Dermis blood vessel endothelial cell (primary cell): ENCODE measurements around the gene SPDYE3. TPM values are rescaled to one million over a fixed set of nuclear protein-coding genes. Genes with fewer than 3 reads are reported as not detected.
"Not testable (repeated sequence)": the region's sequence is repeated elsewhere in the genome, so short reads cannot be mapped to it uniquely, and the experiment has no call there.

Experiments used
- DNase-seq: peaks from one replicate; pipeline ENCODE4 v3.0.0; 2010
- total RNA-seq: library from RNA; depleted of rRNA; stranded (reverse); fragments of >200 nt; gene quantifications from 2 replicates; pipeline ENCODE4 v1.2.3, GENCODE V29; 2014

Gene SPDYE3, protein sequence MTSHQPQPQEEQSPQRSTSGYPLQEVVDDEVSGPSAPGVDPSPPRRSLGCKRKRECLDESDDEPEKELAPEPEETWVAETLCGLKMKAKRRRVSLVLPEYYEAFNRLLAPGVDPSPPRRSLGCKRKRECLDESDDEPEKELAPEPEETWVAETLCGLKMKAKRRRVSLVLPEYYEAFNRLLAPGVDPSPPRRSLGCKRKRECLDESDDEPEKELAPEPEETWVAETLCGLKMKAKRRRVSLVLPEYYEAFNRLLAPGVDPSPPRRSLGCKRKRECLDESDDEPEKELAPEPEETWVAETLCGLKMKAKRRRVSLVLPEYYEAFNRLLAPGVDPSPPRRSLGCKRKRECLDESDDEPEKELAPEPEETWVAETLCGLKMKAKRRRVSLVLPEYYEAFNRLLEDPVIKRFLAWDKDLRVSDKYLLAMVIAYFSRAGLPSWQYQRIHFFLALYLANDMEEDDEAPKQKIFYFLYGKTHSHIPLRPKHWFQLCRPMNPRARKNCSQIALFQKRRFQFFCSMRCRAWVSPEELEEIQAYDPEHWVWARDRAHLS
- not detected in 2 replicates for total RNA-seq

DNA sequence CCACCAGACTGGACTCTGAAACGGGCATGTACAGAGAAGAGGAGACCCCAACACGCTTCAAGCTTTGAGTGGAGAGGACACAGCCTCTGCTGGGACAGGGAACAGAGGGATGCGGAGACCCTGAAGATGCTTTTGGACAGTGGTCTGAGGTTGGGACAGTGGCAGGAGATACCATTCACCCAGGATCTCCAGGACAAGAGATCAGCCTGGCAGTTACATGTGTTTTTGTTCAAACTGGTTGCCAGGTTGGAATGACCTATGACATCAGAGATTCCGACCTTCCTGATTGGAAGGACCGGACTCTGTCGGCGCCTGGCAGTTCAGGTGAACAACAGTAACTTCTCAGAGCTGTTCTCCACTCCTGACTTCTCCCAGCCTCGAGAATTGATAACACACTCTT, at the start of gene SPDYE3:
Gene SPDYE3, plus strand, starts transcription at position 301 of the 400 bp plus-strand sequence. CDS start 184 bp downstream, outside the sequence.
- DNase-seq, result not testable (repeated sequence)

DNA sequence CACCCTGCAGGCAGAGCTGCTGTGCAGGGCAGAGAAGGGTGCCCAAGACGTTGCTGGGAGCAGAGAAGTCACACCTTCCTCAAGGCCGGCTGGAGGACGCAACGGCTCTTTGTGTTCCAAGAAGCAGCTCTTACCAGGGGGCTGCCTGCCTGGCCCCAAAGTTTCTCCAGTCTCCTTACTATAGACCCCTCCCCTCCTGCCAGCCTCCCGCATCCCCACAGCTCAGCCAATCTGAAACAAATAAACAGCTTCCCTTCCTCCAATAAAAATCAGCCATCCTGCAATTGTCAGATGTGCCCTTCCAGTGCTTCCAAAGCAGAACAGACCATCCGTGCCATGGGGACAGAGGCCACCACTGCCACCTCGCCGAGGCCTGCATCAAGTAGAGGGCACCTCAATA, 47.5 kb upstream of the SPDYE3 start:
- not testable (repeated sequence) for DNase-seq

DNA sequence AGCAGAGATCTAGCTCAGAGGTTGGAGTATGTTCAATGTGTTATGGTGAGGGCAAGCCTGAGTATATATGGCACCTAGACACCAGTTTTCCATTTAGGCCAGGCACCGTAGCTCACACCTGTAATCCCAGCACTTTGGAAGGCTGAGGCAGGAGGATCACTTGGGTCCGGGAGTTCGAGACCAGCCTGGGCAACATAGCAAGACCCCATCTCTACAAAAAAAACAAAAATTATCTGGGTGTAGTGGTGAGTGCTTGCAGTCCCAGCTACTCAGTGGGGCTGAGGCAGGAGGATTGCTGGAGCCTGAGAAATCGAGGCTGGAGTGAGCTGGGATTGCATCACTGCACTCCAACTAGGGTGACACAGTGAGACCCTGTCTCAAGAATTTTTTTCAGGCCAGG, 44.6 kb upstream of the SPDYE3 start:
- not testable (repeated sequence) for DNase-seq

DNA sequence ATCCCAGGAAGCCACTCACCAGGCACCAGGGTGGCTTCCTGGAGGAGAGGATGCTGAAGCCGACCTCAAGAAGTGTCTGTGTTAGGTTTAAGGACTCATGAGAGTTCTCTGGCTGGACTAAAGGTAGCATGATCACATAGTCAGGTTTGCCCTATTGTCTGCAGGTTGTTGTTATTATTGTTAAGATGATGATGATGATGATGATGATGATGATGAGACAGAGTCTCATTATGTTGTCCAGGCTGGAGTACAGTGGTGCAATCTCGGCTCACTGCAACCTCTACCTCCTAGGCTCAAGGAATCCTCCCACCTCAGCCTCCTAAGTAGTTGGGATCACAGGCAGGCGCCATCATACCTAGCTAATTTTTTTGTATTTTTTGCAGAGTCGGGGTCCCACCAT, 43.3 kb upstream of the SPDYE3 start:
- DNase-seq, result not testable (repeated sequence)

DNA sequence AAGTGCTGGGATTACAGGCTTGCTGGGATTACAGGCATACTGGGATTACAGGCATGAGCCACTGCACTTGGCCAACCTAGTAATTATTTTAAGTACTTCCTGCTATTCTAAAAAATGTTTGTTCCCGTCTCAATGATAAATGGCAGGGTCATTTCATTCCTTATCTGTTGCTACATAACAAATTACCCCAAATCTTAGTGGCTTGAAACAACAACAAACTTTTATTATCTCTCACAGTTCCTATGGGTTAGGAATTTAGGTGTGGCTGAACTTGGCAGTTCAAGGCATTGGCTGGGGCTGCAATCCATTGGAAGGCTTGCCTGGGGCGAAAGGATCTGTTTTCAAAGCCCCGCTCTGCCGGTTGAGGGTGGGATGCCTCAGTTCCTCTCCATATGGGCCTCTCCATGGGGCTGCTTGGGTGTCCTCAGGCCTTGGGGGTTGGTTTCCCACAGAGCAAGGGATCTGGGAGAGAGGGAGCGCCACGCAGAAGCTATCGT, 42.8 kb upstream of the SPDYE3 start:
- DNase-seq, result not testable (repeated sequence)

DNA sequence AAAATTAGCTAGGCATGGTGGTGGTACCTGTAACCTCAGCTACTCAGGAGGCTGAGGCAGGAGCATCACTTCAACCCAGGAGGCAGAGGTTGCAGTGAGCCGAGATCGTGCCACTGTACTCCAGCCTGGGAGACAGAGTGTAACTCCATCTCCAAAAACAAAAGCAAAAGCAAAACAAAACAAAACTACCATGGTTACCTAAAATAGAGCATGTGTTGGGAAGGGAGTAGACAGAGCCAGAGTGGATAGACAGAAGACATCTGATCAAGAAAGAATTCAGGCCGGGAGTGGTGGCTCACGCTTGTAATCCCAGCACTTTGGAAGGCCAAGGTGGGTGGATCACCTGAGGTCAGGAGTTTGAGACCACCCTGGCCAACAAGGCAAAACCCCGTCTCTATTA, 41.7 kb upstream of the SPDYE3 start:
- not testable (repeated sequence) for DNase-seq

DNA sequence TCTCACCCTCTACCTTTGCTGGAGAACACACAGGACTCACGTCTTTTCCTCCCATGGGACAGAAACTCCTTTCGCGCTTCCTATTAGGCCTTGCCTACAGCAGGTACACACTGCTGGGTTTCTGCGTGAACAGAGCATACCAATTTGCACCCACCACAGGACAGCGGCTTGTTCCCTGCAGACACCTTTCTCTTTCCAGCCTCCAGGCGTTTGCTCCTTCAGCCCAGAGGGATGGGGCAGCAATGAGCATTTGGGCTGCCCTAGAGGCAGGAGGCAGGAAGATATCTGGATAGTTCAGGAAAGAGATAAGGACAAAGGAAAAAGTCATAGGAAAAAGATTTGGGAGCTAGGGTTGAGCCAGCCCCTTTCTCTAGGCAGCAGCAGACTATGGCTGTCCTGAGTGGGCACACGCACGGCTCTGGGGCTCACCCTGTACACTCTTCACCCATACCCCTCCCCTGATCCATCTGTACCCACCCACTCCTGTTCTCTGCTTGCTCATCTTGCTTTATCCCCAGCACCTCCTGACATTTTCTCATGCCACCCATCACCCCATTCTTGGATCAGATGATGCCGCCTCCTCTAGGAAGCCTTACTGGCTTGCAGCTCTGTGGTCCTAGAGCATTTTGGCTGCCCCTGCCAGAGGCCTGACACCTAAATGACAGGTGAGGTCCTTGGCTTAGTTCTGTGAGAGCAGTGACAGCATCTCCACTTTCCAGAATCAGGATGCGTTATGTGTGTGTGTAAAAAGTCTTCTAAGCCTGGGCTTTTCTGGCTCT, 40.7 kb upstream of the SPDYE3 start:
- peak; percentile 15 for DNase-seq

DNA sequence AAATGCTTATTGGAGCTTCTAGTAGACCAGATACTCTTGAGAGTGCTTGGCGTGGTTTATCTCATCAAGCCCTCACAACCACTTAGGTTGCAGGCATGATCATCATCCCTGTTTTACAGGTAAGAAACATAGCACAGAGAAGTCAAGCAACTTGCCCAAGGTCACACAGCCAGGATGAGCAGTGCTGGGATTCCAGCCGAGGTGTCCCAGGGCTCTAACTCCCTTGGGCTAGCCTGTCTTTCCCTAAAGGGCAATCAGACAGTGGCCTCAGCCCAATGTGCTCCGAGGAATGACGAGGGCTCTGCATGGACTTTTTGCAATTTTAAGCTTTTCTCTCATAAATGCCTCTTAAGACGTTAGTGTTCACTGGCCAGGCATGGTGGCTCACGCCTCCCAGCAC, 39.9 kb upstream of the SPDYE3 start:
- DNase-seq, result no peak

DNA sequence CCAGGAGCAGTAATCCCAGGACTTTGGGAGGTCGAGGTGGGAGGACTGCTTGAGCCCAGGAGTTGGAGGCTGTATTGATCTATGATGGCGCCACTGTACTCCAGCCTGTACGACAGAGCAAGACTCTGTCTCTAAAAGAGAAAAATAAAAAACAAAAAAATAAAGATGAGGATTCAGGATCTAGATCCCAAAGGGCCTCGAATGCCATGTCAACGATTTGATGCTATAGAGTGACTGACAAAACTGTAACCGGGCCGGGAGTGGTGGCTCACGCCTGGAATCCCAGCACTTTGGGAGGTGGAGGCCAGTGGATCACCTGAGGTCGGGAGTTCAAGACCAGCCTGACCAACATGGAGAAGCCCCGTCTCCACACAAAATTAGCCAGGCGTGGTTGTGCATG, 38.6 kb upstream of the SPDYE3 start:
- DNase-seq, result not testable (repeated sequence)

DNA sequence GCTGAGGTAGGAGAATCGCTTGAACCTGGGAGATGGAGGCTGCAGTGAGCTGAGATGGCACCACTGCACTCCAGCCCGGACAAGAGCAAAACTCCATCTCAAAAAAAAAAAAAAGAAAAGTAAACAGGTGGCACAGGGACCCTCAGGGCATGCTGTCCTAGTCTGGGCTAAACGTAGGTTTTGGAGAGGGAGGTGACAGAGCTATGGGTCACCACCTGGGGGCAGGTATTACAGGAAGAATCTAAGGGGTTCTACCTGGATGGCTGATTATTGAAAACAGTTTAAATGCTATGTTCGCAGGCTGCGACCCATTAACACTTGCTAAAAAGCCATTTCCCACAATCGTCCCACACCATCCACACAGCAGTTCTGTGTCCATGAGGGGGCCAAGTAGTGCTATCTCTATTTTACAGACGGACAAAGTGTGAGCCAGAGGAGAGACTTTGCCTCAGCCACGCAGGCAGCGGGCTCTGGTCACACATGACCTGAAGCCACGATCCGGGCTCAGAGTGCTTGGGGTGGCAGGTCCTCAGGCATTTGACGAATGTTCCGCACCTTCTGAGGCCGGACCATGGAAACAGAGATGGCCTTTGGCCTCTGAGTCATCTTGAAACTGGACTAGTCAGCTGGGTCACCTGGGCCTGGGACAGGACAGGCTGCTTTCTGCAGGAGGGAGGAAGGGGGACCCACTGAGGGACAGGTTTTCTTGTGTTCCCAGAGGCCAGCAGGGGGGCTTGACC, 38.0 kb upstream of the SPDYE3 start:
- DNase-seq, result not testable (repeated sequence)

DNA sequence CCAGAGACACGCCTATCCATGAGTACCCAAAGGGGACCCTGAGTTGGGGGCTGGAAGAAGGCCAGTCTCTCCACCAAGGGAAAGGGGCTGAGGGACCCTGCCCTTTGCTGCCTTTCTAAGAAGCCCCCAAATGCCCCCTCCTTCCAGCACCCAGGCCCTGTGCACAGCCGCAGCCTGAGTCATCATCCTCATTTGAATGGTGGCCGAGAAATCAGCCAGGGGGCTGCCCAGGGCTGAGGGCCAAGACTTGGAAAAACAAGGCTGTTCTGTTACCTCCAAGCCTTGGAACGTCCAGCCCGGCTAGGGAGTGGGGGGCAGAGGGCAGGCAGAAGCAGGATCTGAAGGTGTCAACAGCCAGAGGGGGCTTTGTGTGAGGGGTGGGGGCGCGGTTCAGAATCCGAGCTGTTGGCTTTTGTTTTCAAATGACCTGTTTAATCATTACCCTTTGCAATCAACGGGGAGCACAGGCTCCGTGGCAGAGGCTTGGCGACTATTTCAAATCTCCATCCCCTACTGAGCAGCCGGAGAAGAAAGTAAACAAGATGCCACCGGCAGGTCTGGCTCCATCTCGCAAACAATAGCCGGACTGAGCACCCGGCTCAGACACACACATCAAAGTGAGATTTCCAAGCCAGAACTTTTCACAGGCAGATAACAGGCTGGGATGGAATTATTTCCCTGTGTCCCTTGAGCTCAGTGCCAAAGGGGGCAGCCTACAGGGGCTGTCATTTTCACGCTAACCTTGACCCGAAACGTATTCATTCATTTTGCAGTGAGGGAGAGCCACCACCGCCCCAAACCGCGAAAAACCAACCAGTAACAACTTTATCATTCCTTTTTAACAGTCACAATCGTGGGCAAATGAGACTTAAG, 37.2 kb upstream of the SPDYE3 start:
- peak; percentile 45 for DNase-seq

DNA sequence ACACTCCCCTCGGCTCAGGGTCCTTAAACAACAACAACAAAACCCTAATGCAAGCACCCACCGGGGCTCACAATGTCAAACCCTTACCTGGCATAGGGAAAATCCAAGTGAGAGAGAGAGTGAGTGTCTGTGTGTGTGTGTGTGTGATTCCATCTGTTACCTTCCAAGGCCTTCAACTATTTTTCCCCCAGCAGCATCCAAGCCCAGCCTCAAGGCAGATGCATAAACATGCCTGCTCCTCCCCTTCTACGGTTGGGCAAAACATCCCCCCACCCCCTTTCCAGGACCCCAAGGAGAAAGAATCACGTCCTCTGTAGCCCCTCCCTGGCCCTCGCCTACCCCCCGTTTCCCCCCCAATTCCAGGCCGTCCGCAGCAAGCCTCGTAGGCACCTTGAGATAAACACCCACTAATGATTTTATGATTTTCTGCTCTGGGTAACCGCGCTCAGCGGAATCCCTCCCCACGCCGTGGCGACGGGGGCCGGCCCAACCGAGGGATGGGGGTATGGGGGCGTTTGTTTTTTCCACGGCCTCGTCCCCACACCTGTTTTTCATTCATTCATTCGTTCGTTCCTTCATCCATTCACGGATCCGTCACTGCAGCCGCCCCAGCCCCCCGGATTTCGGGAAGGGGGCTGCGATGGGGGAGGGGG, 36.4 kb upstream of the SPDYE3 start:
- DNase-seq, result peak; percentile 17

DNA sequence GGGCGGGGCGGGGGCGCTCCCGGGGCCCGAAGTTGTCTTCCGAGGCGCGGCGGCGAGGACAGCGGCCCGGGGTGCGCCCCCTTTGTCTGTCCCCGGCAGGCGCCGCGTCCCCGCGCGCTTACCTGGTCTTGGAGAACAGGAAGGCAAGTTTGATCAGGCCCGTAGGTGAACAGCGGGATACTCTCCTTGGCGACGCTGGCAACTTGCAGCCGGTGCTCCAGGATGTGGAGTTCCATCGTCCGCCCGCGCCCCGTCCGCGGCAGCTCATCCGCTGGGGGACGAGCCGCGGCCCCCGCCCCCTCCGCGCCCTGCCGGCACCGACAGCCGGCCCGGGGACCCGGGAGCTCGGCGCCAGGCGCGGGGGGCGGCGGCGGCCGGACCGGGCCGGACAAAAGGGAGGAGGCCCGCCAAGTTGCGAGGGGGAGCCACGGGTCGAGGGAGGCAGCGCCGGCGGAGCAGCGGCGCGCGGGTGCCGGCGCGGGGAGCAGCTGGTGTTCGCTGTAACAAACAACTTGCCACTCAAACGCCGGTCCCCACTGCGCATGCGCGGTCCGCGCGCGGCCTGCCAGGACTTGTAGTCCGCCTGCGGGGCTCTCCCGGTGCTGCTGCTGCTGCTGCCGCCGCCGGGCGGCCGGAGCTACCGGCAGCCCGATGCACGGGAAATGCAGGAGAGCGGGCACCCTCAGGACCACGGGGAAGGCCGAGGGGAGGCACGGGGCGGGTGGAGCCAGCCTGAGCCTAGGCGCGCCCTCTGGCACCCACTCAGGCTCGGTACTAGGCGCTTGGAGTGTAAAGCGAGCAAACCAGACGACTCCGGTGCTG, 35.6 kb upstream of the SPDYE3 start:
- DNase-seq, result peak; percentile 97

DNA sequence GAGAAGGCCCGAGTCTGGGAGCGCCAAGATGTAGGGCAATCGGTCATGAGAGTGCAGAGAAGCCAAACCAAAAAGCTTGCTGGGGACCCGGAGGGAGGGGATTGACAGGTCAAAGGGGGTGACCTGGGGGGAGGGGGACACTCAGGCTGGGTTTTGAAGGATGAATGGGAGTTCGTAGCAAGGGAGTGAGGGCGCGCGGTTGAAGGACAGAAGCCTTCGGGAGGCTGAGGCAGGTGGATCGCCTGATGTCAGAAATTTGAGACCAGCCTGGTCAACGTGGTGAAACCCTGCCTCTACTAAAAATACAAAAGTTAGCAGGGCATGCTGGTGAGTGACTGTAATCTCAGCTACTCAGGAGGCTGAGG, 35.0 kb upstream of the SPDYE3 start:
- not testable (repeated sequence) for DNase-seq

DNA sequence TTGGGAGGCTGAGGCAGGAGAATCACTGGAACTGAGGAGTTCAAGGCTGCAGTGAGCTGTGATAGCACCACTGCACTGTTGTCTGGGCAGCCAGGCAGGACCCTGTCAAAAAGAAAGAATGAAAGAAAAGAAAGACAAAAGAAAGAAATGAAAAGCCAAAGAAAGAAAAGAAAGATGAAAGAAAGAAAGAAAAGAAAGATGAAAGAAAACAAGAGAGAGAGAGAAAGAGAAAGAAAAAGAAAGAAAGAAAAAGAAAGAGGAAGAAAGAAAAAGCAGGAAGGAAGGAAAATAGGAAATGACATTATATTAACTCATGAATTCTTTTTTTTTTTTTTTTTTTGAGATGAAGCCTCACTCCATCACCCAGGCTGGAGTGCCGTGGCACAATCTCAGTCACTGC, 32.4 kb upstream of the SPDYE3 start:
- DNase-seq, result no peak

DNA sequence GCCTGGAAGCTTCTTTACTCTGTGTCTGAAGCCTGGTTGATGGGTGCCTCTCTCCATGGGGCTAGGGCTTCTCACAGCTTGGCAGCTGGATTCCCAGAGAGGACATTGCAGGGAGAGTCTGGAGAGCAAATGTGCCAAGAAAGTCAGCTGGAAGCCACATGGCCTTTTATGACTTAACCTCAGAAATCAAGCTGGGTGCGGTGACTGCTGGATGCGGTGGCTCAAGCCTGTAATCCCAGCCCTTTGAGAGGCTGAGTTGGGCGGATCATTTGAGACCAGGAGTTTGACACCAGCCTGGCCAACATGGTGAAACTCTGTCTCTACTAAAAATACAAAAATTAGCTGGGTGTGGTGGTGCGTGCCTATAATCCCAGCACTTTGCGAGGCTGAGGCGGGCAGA, 31.4 kb upstream of the SPDYE3 start:
- DNase-seq, result not testable (repeated sequence)

DNA sequence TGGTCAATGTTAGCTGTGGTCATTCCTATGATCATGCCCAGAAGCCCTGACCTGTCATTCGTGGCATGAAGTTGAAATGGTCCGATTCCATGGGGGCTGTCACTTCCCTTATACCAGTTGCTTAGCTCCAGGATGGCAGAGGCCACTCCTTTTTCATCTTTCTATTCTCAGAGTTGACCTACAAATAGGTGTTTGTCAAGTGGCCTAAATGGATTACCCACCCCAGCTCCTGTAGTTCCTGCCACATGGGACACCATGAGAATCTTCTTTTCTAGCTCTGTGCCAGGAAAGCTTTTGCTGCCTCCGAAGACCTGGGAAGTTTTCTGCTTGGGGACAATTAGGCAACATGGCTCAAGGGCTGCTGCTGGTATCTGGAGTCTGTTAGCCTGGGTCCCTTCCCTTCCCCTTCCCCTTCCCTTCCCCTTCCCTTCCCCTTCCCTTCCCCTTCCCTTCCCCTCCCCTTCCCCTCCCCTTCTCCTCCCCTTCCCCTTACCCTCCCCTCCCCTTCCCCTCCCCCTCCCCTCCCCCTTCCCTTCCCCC, 25.4 kb upstream of the SPDYE3 start:
- not testable (repeated sequence) for DNase-seq

DNA sequence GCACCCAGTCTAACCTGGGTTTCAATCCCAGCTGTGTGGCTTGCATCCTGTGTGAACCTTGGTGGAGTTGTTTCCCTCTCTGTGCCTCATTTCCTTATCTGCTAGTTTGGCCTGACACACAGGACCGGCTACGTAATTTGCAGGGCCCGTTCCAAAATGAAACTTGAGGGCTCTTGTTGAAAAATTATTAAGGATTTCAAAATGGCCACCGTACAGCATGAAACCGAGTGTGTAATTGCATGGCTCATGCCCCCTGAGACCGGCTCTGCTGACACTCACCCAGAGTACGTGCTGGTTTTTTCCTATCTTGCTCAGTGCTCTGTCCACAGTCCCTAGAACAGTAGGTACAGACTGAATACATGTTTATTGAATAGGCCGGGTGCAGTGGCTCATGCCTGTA, 24.4 kb upstream of the SPDYE3 start:
- DNase-seq, result not testable (repeated sequence)

DNA sequence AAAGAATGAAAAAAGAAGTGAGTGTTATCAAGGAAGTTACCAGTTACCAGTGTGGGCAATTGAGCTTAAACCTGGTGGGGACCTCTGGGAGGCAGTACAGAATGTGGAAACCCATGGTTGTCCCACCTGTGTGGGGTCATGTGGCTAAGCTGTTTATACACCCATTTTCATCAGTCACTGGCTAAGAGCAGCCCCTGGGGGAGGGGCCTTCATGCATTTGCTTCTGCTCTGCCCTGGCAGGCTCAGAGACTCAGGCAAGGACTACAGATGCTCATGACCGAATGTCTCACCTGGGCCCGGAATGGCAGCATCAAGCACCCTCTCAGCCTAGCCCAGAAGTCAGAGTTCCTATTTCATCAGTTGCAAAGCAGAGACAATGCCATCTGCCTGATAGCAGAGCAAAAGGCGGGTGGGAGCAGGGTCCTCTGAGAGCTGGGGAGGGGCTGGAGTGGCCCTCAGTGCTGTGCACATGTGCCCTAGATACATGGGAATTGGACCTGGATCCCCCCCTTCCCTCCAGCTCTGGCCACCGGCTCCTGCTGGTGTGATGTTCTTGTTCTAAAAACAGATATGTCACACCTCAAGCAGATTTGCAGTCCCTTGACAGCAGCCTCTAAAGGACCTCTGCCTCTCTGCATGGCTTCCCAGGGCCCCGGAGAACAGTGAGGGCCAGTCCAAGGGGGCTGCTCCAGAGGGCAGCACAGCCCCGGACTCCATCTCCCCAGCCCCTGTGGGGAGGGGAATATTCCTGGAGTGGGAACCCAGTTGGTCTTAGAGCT, 20.1 kb upstream of the SPDYE3 start:
- DNase-seq, result not testable (repeated sequence)
